GM18511 (cell line): ENCODE measurements around the gene HOXA2.

Experiments used
- ATAC-seq: cut with Tn5 transposase; IDR thresholded peaks from one replicate; pipeline ENCODE4 v1.9.1; 2021; ENCODE audit warnings: mild to moderate bottlenecking, moderate library complexity; ENCODE audit not compliant: unreplicated experiment

The HOXA2 gene

GRCh38 chr7:27112955-27113949 is 10.8 kb upstream of the HOXA2 start:
- ATAC-seq: no peak

- ATAC-seq: no peak
These were observed 9.9 kb upstream of the HOXA2 start for GRCh38 chr7:27112361-27112760.

GRCh38 chr7:27111751-27112277 is 9.3 kb upstream of the HOXA2 start:
- no peak for ATAC-seq

GRCh38 chr7:27111042-27111750 is 8.7 kb upstream of the HOXA2 start:
- no peak for ATAC-seq

GRCh38 chr7:27110186-27111031 is 7.9 kb upstream of the HOXA2 start:
- ATAC-seq: no peak

GRCh38 chr7:27109466-27110185 is 7.1 kb upstream of the HOXA2 start:
- ATAC-seq: no peak

- ATAC-seq: no peak
These were observed 6.1 kb upstream of the HOXA2 start for GRCh38 chr7:27108390-27109127.

- ATAC-seq: no peak
These were observed 5.2 kb upstream of the HOXA2 start for GRCh38 chr7:27107391-27108381.

GRCh38 chr7:27106901-27107240 is 4.4 kb upstream of the HOXA2 start:
- ATAC-seq: no peak

GRCh38 chr7:27106181-27106900 is 3.9 kb upstream of the HOXA2 start:
- no peak for ATAC-seq

GRCh38 chr7:27105301-27106031 is 3.0 kb upstream of the HOXA2 start:
- ATAC-seq: no peak

- ATAC-seq: no peak
These were observed 2.0 kb upstream of the HOXA2 start for GRCh38 chr7:27104341-27105058.

GRCh38 chr7:27103489-27104226 is 1.2 kb upstream of the HOXA2 start:
- ATAC-seq: no peak

GRCh38 chr7:27101957-27102580 is 414 bp downstream of the HOXA2 start:
- no peak for ATAC-seq
